HCT116 (cell line): ENCODE results near the gene HPS5.

Experiments
- CEBPB ChIP-seq: IDR thresholded peaks from 2 replicates; pipeline ENCODE4 v1.6.1; 2012; ENCODE audit warnings: low read depth
- JUND ChIP-seq: IDR thresholded peaks from 2 replicates; pipeline ENCODE4 v1.6.1; 2012
- POLR2AphosphoS5 ChIP-seq: IDR thresholded peaks from 2 replicates; pipeline ENCODE4 v1.6.1; 2011; ENCODE audit warnings: mild to moderate bottlenecking, low read depth, low read length, moderate library complexity
- SIN3A ChIP-seq: IDR thresholded peaks from 2 replicates; pipeline ENCODE4 v1.6.1; 2012; ENCODE audit warnings: low read depth
- TCF7L2 ChIP-seq: IDR thresholded peaks from 2 replicates; pipeline ENCODE4 v1.7.0; 2011; ENCODE audit warnings: borderline replicate concordance, inconsistent platforms; ENCODE audit not compliant: insufficient read depth, insufficient read length; ENCODE audit errors: extremely low read depth

- TF ChIP-seq POLR2AphosphoS5 (no peak), TCF7L2 (no peak), CEBPB (no peak), JUND (no peak), SIN3A (no peak)
Measured at GRCh38 chr11:18312663-18313420, 9.1 kb downstream of the HPS5 start.
